Left lung (tissue), 10 donors: ENCODE measurements around the gene OLFML2B. TPM values are rescaled to one million over a fixed set of nuclear protein-coding genes. Genes with fewer than 3 reads are reported as not detected.
A peak's percentile ranks its signal among the peaks of the same experiment; 100 is the strongest.

ENCODE experiments used
- ATAC-seq: fragments of 200-7000 bp; cut with Tn5 transposase; one replicate; pipeline ENCODE4 v1.9.1; 2020; ENCODE audit warnings: moderate library complexity
- DNase-seq, 4 donors: peaks; one replicate each; pipeline ENCODE4 v3.0.0-alpha.2; 2013 to 2020
- H3K27ac ChIP-seq, 2 donors: fragments of 200-600 bp; sonication (generic) in 1 of 2; one replicate each; pipeline versions ENCODE4 v1.5.0 to v1.8.0; 2020 to 2021
- H3K27me3 ChIP-seq, 2 donors: fragments of 200-600 bp; sonication (generic) in 1 of 2; one replicate each; pipeline versions ENCODE4 v1.5.0 to v1.8.0; 2020 to 2021
- H3K36me3 ChIP-seq, 2 donors: fragments of 200-600 bp; sonication (generic) in 1 of 2; one replicate each; pipeline versions ENCODE4 v1.5.0 to v1.8.0; 2020 to 2021
- H3K4me1 ChIP-seq, 2 donors: fragments of 200-600 bp; one replicate each; pipeline ENCODE4 v1.8.0; 2021
- H3K4me3 ChIP-seq, 2 donors: fragments of 200-600 bp; sonication (generic) in 1 of 2; one replicate each; pipeline versions ENCODE4 v1.5.0 to v1.8.0; 2020 to 2021; ENCODE audit warnings: mild to moderate bottlenecking in 1 of 2
- H3K9me3 ChIP-seq, 2 donors: fragments of 200-600 bp; sonication (generic) in 1 of 2; one replicate each; pipeline versions ENCODE4 v1.5.0 to v1.8.0; 2020 to 2021
- intact Hi-C, 2 donors: fragments of 100-400 bp; cut with DNase I; formaldehyde crosslinking; loops; one replicate each; pipeline versions ENCODE4 v1.11.2 to v1.14.2; 2022
- polyA plus RNA-seq, 6 donors: library from polyadenylated mRNA; unstranded; fragments of 120-200 nt; gene quantifications; one replicate each; pipeline ENCODE4 v1.2.1, GENCODE V29; 2013; ENCODE audit not compliant: insufficient read length in 6 of 6
- total RNA-seq, 2 donors: library from RNA; stranded (reverse); fragmentation: NEBNext Ultra II Directional; extraction: Animal tissue kit (Norgen Biotek cat#: 25700); gene quantifications; one replicate each; pipeline ENCODE4 v1.2.1, GENCODE V29; 2021
- TF ChIP-seq, protein P1 (sequence below), 2 donors: fragments of 200-600 bp; sonication (generic) in 1 of 2; IDR thresholded peaks; one replicate each; pipeline versions ENCODE4 v1.5.0 to v1.8.0; 2021; ENCODE audit warnings: antibody characterized with exemption in 2 of 2
- donor health status: DM: no; HTN: yes; CAD: no.
- donor health status: DM: no; HTN: no; CAD: no.

OLFML2B gene
- total and polyA plus RNA-seq, 8 donors, result 12.7 to 46.8 (median 15.2) TPM

DNA sequence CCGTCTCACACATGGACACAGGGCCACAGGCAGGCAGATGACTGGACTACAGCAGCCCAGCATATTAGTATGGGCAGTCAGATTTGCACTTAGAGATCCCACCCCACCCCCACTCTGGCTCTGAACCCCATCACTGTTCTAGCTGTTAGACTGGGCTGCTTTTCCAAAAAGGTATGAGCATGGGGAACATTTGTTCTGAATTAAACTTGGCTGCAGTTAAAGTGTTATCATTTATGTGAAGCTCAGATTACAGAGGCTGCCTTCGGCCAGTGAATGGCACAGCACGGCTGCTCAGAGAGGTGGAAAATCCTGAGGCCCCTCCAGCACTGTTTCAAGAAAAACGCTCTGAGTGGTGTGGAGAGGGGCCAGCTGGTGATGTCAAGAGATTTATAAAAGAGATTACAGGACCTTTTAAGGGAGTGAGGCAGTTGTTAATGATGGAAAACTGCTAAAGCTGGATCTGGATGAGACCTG, 38.9 kb upstream of the OLFML2B start:
- TF ChIP-seq, protein P1, sequence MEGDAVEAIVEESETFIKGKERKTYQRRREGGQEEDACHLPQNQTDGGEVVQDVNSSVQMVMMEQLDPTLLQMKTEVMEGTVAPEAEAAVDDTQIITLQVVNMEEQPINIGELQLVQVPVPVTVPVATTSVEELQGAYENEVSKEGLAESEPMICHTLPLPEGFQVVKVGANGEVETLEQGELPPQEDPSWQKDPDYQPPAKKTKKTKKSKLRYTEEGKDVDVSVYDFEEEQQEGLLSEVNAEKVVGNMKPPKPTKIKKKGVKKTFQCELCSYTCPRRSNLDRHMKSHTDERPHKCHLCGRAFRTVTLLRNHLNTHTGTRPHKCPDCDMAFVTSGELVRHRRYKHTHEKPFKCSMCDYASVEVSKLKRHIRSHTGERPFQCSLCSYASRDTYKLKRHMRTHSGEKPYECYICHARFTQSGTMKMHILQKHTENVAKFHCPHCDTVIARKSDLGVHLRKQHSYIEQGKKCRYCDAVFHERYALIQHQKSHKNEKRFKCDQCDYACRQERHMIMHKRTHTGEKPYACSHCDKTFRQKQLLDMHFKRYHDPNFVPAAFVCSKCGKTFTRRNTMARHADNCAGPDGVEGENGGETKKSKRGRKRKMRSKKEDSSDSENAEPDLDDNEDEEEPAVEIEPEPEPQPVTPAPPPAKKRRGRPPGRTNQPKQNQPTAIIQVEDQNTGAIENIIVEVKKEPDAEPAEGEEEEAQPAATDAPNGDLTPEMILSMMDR (IDR thresholded peaks at IDR 0.05), result no peak
- intact Hi-C loops, result no loop called here
- H3K9me3 ChIP-seq, result no peaks in the 10 kb centered on the region
- peaks cover 0 to 15% of the 10 kb centered on the region in 2 donors for H3K27me3 ChIP-seq
- no peaks in the 10 kb centered on the region for H3K4me1 ChIP-seq
- ATAC-seq (no peak), DNase-seq (peak in 2 of 4 donors; percentile 46 to 73)
- H3K4me3 ChIP-seq, result no peak overlapping the region
- no peak overlapping the region for H3K27ac ChIP-seq
- H3K36me3 ChIP-seq, result no peaks in the 10 kb centered on the region

DNA sequence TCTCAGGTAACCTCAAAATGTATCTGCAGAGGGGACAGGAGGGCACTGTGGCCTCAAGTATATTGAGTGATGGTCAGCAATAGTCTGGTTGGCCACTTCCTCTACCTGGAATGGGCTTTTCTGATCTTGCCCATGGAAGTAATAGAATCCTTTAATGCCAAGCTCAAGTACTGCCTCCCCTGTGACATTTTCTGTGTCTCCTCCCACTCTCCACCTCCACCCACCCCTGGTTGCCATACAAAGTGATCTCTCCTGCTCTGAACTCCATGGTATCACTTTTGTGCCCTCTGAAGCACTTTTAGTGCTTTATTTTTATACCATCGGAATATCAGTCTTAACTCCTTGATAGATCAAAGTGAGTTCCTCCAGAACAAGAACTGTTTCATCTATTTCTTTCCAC, 36.6 kb upstream of the OLFML2B start:
- TF ChIP-seq, protein P1 (IDR thresholded peaks at IDR 0.05), result no peak
- DNase-seq (no peak), ATAC-seq (no peak)
- Histone ChIP-seq H3K4me1 (no peaks in the 10 kb centered on the region), H3K27ac (no peak overlapping the region), H3K36me3 (no peaks in the 10 kb centered on the region), H3K4me3 (no peak overlapping the region), H3K9me3 (no peaks in the 10 kb centered on the region), H3K27me3 (peaks cover 0 to 4% of the 10 kb centered on the region in 2 donors)
- intact Hi-C loops, result no loop called here

DNA sequence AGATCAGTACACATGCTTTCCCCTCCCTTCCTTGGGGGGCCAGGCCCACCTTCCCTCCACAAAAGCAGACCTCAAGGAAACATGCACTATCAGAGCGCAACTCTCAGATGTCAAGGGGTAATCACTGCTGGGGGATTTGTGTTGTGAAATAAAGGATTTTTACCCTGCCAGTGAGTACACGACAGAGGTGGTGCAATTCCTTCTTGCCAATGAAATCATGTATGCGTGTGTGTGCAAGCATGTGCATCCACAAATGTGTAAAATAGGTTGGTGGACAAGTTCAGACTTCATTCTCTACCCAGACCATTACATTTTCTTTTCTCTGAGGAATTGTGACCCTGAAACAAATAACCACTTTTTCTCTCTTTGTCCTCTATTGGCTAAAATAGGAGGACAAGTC, 36.1 kb upstream of the OLFML2B start:
- Histone ChIP-seq H3K27ac (no peak overlapping the region), H3K4me3 (no peak overlapping the region), H3K4me1 (no peaks in the 10 kb centered on the region), H3K27me3 (no peaks in the 10 kb centered on the region), H3K9me3 (no peaks in the 10 kb centered on the region), H3K36me3 (no peaks in the 10 kb centered on the region)
- ATAC-seq (no peak), DNase-seq (no peak)
- intact Hi-C loops, result loop anchor here in 1 of 2 donors (5.0 kb wide), 1 partner anchor 333 kb away; no protein-coding TSS in a partner anchor
- TF ChIP-seq, protein P1 (IDR thresholded peaks at IDR 0.05), result no peak

DNA sequence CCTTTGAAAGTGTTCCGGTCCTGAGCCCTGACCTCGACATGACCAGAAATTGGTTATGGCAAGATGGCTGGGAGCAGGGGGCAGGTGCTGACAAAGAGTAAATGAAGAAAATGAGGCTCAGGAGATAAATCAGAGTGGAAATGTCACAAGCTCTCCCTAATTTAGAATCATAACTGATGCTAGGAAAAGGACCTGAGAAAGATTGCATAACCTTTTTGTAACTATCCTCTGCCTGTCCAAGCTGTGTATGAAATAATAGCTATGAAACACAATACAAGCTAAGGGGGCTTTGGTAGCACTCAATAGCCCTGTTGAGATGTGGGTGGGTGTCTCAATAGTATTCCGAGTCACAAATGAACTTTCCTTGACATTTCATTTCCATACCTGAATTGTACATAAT, 32.9 kb upstream of the OLFML2B start:
- ATAC-seq, result no peak
- H3K4me1 ChIP-seq, result no peaks in the 10 kb centered on the region
- TF ChIP-seq, protein P1 (IDR thresholded peaks at IDR 0.05), result no peak
- DNase-seq, result no peak
- no peaks in the 10 kb centered on the region for H3K36me3 ChIP-seq
- H3K9me3 ChIP-seq, result no peaks in the 10 kb centered on the region
- no peak overlapping the region for H3K27ac ChIP-seq
- H3K4me3 ChIP-seq, result no peak overlapping the region
- no peaks in the 10 kb centered on the region for H3K27me3 ChIP-seq
- intact Hi-C loops, result loop anchor here in 1 of 2 donors (2.0 to 5.0 kb wide), 2 partner anchors 220 to 336 kb away; no protein-coding TSS in a partner anchor

DNA sequence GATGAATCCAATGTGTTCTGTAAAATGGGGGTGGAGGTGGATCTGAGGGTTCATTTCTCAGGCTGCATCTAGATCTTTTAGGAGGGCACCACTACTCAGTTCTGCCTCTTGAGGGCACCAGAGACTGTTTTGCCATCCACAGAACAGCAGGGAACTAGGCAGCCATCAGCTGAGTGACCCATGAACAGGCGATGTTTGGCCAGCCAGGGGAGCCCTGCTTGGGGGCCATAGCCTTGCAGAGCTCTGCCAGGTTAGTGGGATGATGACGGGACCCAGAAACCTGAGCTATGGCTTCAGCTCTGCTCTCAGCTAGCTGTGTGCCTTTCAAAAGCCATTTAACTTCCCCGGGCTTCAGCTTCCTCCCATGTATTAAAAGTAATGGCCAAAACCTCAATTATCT, 32.4 kb upstream of the OLFML2B start:
- Histone ChIP-seq H3K4me3 (no peak overlapping the region), H3K36me3 (no peaks in the 10 kb centered on the region), H3K9me3 (no peaks in the 10 kb centered on the region), H3K27ac (no peak overlapping the region), H3K27me3 (no peaks in the 10 kb centered on the region), H3K4me1 (no peaks in the 10 kb centered on the region)
- ATAC-seq (peak; percentile 99), DNase-seq (peak; percentile 50 to 72 (median 66))
- intact Hi-C loops, result loop anchor here in 1 of 2 donors (2.0 to 5.0 kb wide), 2 partner anchors 221 to 336 kb away; no protein-coding TSS in a partner anchor
- TF ChIP-seq, protein P1 (IDR thresholded peaks at IDR 0.05), result peak; percentile 78 to 91
